ENCODE data around the gene MUTYH. TPM values are rescaled to one million over a fixed set of nuclear protein-coding genes. Genes with fewer than 3 reads are reported as not detected.
A peak's percentile ranks its signal among the peaks of the same experiment; 100 is the strongest.
"Not testable (repeated sequence)": the region's sequence is repeated elsewhere in the genome, so short reads cannot be mapped to it uniquely, and the experiment has no call there.

MUTYH gene
- polyA plus RNA-seq, 4 donors = 17.1 to 37.6 (median 35.8) TPM

DNA sequence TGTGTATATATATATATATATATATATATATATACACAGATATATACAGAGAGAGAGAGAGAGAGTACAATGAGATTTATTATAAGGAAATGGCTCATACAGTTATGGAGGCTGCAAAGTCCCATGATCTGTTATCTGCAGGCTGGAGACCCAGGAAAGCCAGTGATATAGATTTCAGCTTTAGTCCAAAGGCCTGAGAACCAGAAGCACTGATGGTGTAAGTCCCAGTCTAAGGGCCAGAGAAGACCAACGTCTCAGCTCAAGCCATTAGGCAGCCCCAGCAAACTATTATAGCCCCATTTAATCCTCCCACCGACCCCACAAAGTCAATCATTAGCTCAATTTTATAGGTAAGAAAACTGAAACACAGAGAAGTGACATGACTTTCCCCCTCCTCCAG, 48.5 kb downstream of the MUTYH start:
- WGBS, 3 donors = 28 to 49% (median 29%) methylated on average over 2 of the region's 2 CpGs
- Histone ChIP-seq H3K4me1 (ENCODE audit: control insufficient read depth in 3 of 3, insufficient read depth in 2 of 3, low read depth in 1 of 3, low read length in 2 of 3) (peaks cover 0 to 11% (median 0%) of the 10 kb centered on the region in 3 donors), H3K9me3 (ENCODE audit: control insufficient read depth in 2 of 2, insufficient read depth in 1 of 2, low read depth in 1 of 2, low read length in 1 of 2) (no peaks in the 10 kb centered on the region), H3K4me3 (ENCODE audit: low read depth in 1 of 3, low read length in 3 of 3) (no peak overlapping the region), H3K27ac (ENCODE audit: low read depth in 1 of 3, low read length in 2 of 3) (peak overlapping the region in 1 of 3 donors; percentile 72), H3K36me3 (ENCODE audit: control insufficient read depth in 3 of 3, insufficient read depth in 2 of 3, low read depth in 1 of 3, low read length in 3 of 3) (no peaks in the 10 kb centered on the region), H3K27me3 (ENCODE audit: control insufficient read depth in 3 of 3, insufficient read depth in 3 of 3, low read length in 3 of 3) (no peaks in the 10 kb centered on the region)
- FAIRE-seq (no peak), DNase-seq (peak; percentile 26 to 83)

DNA sequence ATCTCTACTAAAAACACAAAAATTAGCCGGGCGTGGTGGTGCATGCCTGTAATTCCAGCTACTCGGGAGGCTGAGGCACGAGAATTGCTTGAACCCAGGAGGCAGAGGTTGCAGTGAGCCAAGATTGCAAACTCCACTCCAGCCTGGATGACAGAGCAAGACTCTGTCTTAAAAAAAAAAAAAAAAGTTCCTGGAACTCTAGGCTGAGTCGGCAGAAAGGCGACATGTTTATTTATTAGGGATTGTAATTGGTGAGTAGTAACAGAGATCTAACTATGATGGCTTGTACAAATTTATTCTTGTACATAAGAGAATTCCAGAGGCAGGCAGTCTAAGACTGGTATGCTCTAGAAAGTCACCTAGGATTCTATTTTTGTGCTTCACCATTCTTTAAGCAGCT, 49.2 kb downstream of the MUTYH start:
- not testable (repeated sequence) for H3K9me3 ChIP-seq (ENCODE audit: control insufficient read depth in 2 of 2, insufficient read depth in 1 of 2, low read depth in 1 of 2, low read length in 1 of 2); H3K27me3 ChIP-seq (ENCODE audit: control insufficient read depth in 3 of 3, insufficient read depth in 3 of 3, low read length in 3 of 3); FAIRE-seq; DNase-seq; H3K36me3 ChIP-seq (ENCODE audit: control insufficient read depth in 3 of 3, insufficient read depth in 2 of 3, low read depth in 1 of 3, low read length in 3 of 3); H3K4me3 ChIP-seq (ENCODE audit: low read depth in 1 of 3, low read length in 3 of 3)
- Histone ChIP-seq H3K4me1 (ENCODE audit: control insufficient read depth in 3 of 3, insufficient read depth in 2 of 3, low read depth in 1 of 3, low read length in 2 of 3) (peaks cover 0 to 11% (median 0%) of the 10 kb centered on the region in 3 donors), H3K27ac (ENCODE audit: low read depth in 1 of 3, low read length in 2 of 3) (peak overlapping the region in 1 of 3 donors; percentile 52)
- WGBS, 3 donors = 74 to 85% (median 83%) methylated on average over 6 of the region's 6 CpGs

DNA sequence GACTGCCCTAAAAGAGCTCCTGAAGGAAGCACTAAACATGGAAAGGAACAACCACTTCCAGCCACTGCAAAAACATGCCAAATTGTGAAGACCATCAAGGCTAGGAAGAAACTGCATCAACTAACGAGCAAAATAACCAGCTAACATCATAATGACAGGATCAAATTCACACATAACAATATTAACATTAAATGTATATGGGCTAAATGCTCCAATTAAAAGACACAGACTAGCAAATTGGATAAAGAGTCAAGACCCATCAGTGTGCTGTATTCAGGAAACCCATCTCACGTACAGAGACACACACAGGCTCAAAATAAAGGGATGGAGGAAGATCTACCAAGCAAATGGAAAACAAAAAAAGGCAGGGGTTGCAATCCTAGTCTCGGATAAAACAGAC, 53.7 kb downstream of the MUTYH start:
- FAIRE-seq; H3K9me3 ChIP-seq (ENCODE audit: control insufficient read depth in 2 of 2, insufficient read depth in 1 of 2, low read depth in 1 of 2, low read length in 1 of 2); H3K4me1 ChIP-seq (ENCODE audit: control insufficient read depth in 3 of 3, insufficient read depth in 2 of 3, low read depth in 1 of 3, low read length in 2 of 3); H3K4me3 ChIP-seq (ENCODE audit: low read depth in 1 of 3, low read length in 3 of 3); H3K36me3 ChIP-seq (ENCODE audit: control insufficient read depth in 3 of 3, insufficient read depth in 2 of 3, low read depth in 1 of 3, low read length in 3 of 3); H3K27me3 ChIP-seq (ENCODE audit: control insufficient read depth in 3 of 3, insufficient read depth in 3 of 3, low read length in 3 of 3); DNase-seq; H3K27ac ChIP-seq (ENCODE audit: low read depth in 1 of 3, low read length in 2 of 3): not testable (repeated sequence)
- 72 to 90% (median 88%) methylated on average over 2 of the region's 3 CpGs for WGBS, 3 donors

DNA sequence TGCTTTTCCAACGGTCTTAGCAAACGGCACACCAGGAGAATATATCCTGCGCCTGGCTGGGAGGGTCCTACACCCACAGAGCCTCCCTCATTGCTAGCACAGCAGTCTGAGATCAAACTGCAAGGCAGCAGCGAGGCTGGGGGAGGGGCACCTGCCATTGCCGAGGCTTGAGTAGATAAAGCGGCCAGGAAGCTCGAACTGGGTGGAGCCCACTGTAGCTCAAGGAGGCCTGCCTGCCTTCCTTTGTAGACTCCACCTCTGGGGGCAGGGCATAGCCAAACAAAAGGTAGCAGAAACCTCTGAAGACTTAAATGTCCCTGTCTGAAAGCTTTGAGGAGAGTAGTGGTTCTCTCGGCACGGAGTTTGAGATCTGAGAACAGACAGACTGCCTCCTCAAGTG, 55.4 kb downstream of the MUTYH start:
- H3K36me3 ChIP-seq (ENCODE audit: control insufficient read depth in 3 of 3, insufficient read depth in 2 of 3, low read depth in 1 of 3, low read length in 3 of 3); H3K27me3 ChIP-seq (ENCODE audit: control insufficient read depth in 3 of 3, insufficient read depth in 3 of 3, low read length in 3 of 3); H3K9me3 ChIP-seq (ENCODE audit: control insufficient read depth in 2 of 2, insufficient read depth in 1 of 2, low read depth in 1 of 2, low read length in 1 of 2); FAIRE-seq; H3K4me3 ChIP-seq (ENCODE audit: low read depth in 1 of 3, low read length in 3 of 3); DNase-seq; H3K27ac ChIP-seq (ENCODE audit: low read depth in 1 of 3, low read length in 2 of 3); H3K4me1 ChIP-seq (ENCODE audit: control insufficient read depth in 3 of 3, insufficient read depth in 2 of 3, low read depth in 1 of 3, low read length in 2 of 3): not testable (repeated sequence)
- 84 to 91% (median 86%) methylated on average over 9 of the region's 9 CpGs for WGBS, 3 donors

DNA sequence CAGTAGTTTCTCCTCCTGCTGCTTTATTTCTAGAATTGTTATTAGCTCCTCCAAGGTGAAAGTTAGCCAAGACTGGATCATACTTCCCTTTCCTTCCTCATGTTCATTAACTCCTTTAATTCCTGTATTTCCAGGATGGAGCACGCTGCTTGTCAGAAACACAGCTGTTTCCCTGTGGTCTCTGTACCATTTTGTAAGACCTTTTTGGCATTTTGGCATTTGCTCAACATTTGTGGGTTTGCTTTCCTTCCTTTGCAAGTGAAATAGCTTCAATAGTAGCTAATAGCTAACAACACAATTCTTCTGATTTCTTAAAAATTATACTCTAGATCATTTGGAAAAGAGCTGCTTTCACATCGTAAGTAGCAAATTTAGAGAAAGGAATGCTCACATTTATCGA, 57.9 kb downstream of the MUTYH start:
- Histone ChIP-seq H3K9me3 (ENCODE audit: control insufficient read depth in 2 of 2, insufficient read depth in 1 of 2, low read depth in 1 of 2, low read length in 1 of 2) (peaks cover 0 to 5% of the 10 kb centered on the region in 2 donors), H3K4me3 (ENCODE audit: low read depth in 1 of 3, low read length in 3 of 3) (no peak overlapping the region), H3K36me3 (ENCODE audit: control insufficient read depth in 3 of 3, insufficient read depth in 2 of 3, low read depth in 1 of 3, low read length in 3 of 3) (no peaks in the 10 kb centered on the region), H3K27me3 (ENCODE audit: control insufficient read depth in 3 of 3, insufficient read depth in 3 of 3, low read length in 3 of 3) (no peaks in the 10 kb centered on the region), H3K27ac (ENCODE audit: low read depth in 1 of 3, low read length in 2 of 3) (no peak overlapping the region), H3K4me1 (ENCODE audit: control insufficient read depth in 3 of 3, insufficient read depth in 2 of 3, low read depth in 1 of 3, low read length in 2 of 3) (no peaks in the 10 kb centered on the region)
- WGBS, 3 donors = 51 to 92% (median 71%) methylated on average over 3 of the region's 3 CpGs
- DNase-seq (no peak), FAIRE-seq (no peak)

Other genes with a start within 250 kb of the MUTYH start
- gene ZSWIM5, start 133.8 kb downstream of the MUTYH start, polyA plus RNA-seq = 1 to 10 TPM; 3.8 to 8.1 (median 4.3) TPM
- gene HPDL, start 13.5 kb downstream of the MUTYH start, polyA plus RNA-seq = 10 to 100 TPM in 1 of 4 donors, 1 to 10 TPM in 3; 1.1 to 10.7 (median 4.1) TPM
- gene TOE1, start 270 bp downstream of the MUTYH start, polyA plus RNA-seq = 10 to 100 TPM in 3 of 4 donors, 1 to 10 TPM in 1; 9.6 to 18.4 (median 13.8) TPM
- gene TESK2, start 150.7 kb upstream of the MUTYH start, polyA plus RNA-seq = 10 to 100 TPM in 3 of 4 donors, 1 to 10 TPM in 1; 5.5 to 22.1 (median 12.6) TPM
- gene CCDC163, start 159.6 kb upstream of the MUTYH start, polyA plus RNA-seq = 1 to 10 TPM in 3 of 4 donors, under 1 TPM in 1; 0.67 to 4.8 (median 1.8) TPM
- 1 to 10 TPM; 1.3 to 8.8 (median 4.5) TPM for gene MMACHC, start 159.9 kb upstream of the MUTYH start, polyA plus RNA-seq
- 1,000 to 10,000 TPM in 1 of 4 donors, 100 to 1,000 TPM in 3; 222 to 1,200 (median 780) TPM for gene PRDX1, start 181.4 kb upstream of the MUTYH start, polyA plus RNA-seq
- gene AKR1A1, start 210.4 kb upstream of the MUTYH start, polyA plus RNA-seq = 100 to 1,000 TPM; 241 to 636 (median 313) TPM
- gene NASP, start 243.6 kb upstream of the MUTYH start, polyA plus RNA-seq = 100 to 1,000 TPM in 2 of 4 donors, 10 to 100 TPM in 2; 46.3 to 149 (median 96.9) TPM

Data from small intestine (tissue), 7 donors.